Central memory CD4-positive, alpha-beta T cell (primary cell): ENCODE measurements around the gene CDC42BPB.

ENCODE experiments used
- DNase-seq: peaks from one replicate; pipeline ENCODE4 v3.0.0; 2022

Gene CDC42BPB

DNA sequence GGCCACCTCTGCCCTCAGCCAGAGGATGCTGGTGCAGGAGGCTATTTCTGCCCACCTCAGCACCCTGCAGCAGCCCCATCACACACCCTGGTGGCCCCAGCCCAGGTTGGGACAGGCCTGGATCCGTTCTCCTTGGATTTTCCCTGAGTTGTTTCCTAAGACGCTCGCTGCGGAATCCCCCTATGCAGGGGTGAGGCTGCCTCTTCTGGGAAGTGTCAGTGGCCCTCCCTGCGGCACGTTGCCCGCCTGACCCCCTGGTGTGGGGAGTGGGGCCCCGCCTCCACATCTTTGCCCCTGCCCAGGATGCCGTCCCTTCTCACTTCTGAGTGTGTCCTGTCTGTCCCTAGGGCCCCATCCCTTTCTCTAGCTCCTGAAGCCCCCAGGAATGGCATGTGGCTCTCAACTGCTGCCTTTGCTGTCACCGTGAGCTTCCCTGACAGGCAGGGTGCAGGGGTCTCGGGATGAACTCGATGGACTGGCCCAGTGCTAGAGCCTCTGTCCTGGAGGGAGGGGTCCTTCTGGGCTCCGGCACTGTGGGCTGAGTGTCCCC is 36.6 kb upstream of the CDC42BPB start:
- DNase-seq = no peak

DNA sequence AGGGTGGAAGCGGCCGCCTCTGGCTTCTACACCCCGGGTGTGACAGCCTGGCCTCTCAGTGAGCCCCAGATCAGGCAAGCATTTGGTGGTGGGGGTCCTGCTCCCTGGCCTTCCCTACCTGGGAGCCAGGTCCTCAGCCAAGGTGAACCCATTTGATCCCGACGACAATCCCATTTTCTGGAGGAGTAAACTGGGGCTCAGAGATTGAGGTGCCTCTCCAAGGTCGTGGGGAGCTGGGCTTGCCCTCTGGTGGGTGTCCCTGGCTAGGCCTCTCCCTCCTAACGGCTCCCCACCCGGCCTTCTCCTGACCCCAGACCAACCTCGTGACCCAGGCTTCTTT is 34.5 kb upstream of the CDC42BPB start:
- no peak for DNase-seq

DNA sequence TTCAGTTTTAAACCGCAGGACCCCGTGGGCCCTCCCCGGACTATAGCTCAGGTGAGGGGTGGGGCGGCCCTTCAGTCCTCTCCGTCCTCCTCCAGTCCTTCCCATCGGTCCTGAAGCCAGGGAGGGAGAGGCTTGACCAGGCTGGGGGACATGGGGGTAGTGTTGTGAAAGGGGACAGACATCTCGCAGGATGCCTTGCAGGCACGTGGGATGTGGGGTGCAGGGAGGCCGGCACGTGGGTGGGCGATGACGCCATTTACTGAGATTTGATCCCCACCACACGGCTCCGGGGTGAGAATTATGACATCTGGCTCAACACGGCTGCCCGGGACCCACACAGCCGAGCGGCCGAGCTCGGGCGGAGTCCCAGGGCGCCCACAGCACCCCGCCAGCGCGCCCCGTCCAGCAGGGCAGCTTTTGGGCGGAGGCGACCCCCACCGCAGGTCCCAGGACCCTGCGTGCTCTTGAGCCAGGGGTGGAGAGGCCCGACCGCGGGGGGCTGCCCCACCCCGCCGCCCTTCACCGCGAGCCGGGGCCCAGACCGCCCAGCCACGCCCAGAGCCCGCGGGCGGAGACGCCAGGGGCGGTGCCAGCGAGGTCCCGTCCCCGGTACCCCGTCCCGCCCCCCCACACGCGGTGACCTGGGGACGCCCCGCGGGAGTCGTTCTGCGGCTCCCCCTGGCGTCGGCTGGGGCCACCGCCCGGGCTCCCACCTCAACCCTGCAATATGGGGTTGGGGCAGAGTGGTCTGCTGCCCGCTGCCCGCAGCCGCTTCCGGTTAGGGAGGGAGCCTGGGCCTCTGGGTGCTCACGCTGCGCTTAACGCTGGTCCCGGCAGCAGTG is 33.9 kb upstream of the CDC42BPB start:
- DNase-seq = peak; percentile 63

DNA sequence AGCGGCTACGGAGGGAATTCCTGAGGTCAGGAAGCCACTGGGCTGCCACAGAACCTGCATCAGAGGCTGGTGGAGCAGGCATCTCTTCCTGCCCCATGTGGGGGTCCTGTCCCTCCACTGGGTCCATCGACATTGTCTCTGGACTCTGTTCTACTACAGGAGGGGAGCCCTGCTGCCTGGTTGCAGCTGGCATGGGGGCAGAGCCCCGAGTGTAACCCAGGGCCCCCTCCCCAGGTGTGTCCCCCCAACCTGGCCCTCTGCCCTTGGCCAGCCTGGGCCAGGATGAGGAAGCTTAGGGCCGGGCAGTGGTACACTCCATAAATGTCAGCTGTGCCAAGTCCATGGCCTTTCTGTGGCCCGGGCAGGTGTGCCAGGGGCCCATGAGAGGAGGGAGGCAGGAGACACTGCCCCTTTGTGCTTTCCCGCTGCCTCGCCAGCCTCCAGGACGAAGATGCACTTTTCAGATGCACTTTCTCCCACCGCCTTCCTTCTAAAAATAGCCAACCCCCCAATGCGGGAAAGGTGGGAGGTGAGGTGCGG is 33.2 kb upstream of the CDC42BPB start:
- no peak for DNase-seq

DNA sequence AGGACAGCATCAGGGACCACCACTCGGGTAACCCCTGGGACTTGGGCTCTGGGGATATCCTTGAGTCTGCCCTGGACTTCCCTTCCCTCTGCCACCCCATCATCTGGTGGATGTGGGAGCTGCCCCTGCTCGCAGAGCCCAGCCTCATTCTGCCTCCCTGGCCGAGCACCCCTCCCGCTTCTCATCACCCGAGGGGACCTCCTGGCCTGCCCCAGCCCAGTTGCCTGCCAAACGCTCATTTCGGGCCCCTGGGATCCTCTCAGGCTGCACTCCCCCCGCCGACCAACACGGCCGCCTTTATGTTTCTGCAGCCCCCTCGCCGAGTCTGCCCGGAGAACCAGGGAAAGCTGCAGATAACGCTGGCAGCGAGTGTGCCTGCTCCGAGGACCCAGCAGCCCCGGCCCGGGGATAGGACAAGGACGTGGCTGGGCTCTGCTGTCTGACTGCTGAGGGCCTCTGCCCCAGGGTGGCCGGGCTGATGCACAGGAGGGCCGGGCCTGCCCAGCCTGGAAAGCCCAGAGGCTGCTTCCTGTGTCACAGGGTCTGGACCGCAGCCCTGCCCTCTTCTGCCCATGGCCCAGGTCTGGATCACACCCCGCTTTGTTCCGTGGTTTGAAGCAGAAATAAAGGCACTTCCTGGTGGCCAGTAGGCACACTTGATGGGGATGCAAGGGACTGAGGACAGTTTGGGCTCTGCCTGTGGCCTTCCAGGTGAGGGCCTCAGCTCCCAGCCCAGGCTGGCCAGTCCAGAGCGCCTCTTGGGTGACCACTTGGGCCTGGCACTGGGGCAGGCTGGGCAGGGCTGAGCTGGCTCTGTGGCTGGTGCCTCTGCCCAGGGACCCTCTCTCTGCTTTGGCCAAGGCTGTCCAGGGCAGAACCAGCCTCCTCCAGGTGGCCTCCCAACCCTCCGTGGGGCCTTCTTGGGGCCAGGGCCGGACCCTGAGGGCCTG is 32.3 kb upstream of the CDC42BPB start:
- DNase-seq = no peak

DNA sequence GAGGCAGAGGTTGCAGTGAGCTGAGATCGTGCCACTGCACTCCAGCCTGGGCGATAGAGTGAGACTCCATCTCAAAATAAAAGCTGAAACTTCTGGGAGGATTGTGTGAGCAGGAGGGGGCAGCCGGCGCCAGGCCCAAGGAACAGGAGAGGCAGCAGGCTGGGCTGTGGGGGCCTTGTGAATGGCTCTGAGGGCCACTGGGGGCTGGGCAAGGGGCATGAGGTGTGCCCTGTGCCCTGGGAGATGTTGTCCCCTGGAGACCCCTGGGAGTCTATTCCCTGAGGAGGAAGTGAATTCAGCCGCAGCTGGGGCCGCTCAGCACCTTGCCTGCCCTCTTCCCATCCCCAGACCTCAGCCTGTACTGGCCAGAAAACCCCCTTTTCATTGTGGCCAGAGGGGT is 31.6 kb upstream of the CDC42BPB start:
- DNase-seq = no peak

DNA sequence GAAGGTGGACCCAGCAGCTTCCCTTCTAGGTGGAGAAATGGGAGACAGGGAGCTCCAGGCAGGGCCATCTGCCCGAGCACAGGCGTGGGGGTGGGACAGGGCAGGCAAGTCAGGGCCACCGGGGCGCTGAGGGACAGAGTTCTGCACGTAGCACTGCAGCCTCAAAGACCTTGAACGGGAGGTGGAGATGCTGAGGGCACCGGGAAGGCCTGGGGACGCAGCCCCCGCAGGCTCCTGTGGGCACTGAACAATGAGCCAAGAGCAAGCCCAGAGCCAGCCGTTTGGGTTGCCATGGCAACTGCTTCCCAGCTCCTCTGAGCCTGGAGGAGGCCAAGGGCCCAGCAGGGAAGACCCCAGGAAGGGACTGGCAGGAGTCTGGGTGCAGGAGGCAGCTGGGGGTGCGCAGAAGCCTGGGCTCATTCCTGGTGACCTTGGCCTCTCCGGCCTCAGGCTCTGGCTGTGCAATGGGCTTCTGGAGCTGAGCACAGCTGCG is 30.0 kb upstream of the CDC42BPB start:
- DNase-seq = no peak

DNA sequence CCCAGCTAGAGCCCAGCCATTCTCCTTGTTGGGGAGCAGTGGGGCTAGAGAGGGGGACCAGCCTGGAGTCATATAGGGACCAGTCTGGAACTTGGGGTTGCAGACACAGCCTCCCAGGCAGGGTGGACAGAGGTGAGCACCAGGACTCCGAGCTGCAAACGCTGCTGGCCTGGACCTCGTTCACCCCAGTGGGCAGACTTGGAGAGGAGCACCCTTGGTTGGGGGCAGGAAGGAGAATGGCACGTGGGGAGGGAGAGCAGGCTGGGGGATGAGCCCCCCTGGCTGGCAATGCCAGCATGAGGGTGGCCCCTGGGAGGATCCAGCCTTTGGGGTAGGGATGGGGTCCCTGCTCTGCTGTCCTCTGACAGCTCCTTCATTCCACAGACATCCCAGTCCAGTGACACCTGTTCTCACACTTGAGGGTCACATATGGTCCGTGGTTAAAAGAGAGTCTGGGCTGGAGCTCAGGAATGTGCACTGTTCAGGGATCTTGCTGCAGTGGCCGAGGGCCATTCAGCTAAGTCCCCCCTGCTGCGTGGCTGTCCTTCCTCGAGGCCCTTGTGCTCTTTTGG is 29.5 kb upstream of the CDC42BPB start:
- DNase-seq = no peak

DNA sequence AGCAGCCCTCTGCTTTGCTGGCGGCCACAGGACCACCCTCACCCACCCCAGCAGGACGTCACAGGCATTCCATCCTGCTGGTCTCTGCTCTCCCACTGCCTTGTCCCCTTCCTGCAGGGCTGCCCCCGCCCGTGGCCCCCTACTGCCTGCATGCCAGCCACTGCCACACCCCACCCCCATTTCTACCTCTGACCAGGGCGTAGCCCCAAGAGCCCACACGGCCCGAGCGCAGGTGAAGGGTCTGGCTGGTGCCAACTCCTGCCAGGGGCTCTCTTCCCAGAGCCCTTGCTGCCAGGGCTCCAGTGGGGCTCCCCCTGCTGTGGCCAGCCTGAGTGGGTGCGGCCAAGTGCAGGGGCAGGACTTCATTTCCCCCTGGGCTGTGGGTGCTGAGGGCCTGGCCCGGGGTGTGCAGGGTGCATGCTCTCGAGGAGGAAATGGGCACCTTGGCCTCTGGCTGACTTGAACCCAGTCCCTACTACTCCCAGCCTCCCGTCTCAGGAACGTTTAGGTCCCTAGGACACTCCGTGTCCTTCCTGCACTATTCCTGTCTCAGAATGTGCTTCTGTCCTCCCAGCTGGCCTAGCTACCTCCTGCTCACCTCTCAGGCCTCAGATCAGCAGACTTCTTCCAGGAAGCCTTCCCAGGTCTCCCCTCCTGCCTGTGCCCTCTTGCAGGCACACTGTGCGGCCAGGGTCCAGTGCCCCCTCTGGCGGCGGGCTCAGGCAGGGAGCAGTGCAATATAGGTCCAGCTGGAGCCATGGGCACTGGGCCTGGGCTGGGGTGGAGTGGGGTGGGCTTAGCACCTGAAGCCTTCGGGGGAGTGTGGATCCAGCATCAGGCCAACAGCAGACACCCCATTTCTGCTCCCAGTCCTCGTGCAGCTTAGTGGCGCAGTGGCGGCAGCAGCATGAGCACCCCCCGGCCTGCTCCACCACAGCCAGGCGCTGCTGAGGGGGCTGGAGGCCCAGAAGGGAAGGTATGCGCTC is 28.1 kb upstream of the CDC42BPB start:
- DNase-seq = no peak

DNA sequence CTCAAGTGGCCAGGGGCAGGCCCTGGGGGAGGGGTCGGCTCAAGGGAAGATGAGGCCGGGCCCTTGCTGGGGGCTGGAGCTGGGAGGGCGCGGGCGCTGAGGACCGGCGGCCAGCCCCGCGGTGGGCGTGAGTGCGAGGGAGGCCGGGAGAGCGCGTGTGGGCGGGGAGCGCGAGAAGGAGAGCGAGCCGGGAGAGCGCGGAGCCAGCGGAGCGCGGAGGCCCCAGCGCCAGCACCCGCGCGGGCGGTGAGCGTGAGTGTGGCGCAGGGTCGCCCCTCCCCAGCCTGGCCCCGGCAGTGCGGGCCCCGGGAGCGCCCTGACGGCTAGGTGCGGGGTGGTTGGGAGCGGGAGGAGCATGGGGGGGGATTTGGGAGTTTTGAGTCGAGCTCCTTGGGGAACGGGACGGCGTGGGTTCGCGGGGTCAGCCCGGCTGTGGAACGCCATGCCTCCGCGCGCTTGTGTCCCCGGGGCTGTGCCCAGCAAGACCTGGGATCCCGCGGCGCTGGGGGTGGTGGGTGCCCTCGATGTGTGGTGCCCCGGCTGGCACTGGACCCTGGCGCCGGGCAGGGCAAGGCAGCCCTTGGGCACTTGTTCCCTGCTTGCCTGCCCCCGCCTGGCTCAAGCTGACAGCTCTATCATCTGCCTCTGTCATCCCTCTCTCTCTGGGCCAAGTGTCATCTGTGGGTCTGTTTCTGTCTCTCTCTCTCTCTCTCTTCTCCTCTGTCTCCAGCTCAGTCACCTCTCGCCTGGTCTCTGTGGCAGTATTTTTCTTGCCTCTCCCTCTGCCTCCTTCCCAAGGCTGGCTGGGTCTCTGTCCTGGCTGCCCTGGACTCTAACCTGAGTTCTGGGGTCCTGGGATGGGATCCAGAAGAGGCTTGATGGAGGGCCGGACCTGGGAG is 26.9 kb upstream of the CDC42BPB start, which contains the start of gene LBHD2:
LBHD2 (plus strand) TSS at position 190 of the 899 bp plus-strand sequence. CDS start 1,803 bp downstream, outside the sequence.
- no peak for DNase-seq

DNA sequence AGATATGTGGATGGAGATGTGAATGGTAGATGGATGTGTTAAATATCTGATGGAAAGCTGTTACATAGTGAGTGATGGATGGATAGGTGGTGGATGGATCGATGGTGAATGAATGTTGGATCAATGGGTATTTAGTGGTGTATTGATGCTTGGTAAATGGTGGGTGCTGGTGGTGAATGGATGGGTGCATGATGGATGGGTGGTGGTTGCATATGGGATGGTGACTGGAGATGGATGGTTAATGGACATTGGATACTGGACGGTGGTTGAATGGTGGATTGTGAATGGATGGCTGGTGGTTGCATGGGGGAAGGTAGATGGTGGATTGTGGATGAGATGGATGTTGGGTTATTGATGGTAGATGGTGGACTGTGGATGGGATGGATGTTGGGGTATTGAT is 24.6 kb upstream of the CDC42BPB start:
- no peak for DNase-seq

DNA sequence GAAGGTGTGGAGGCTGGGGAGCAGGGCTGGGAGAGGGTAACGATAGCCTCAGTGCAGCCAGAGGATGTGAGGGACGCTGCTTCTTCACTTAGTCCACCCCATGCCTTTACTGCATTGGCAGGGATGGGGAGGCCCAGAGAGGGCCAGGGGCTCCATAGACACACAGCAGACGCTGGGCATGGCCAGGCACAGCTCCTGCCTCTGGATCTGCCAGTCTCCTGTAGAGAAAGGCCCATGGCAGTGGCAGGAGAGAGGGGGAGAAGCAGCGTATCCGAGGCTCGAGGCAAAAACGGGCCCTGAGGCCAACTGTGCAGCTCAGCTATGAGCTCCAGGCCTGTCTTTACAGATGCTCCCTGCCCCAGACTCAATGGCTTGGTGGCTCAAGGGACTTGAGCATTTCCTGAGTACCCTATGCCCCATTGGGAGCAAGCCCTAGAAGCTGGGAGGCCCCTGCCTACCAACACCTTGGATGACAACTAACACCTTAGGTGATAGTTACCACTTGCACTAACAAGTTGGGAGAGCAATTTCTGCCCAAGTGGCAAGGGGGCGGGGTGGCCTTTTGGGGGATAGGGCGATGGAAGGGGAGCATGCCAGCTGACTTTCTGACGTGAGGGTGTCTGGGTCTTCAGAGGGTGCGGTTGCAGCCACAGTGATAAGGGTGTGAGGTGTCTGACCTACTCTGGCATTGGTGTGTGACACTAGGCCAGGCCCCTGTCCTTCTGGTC is 21.7 kb upstream of the CDC42BPB start:
- DNase-seq = no peak

DNA sequence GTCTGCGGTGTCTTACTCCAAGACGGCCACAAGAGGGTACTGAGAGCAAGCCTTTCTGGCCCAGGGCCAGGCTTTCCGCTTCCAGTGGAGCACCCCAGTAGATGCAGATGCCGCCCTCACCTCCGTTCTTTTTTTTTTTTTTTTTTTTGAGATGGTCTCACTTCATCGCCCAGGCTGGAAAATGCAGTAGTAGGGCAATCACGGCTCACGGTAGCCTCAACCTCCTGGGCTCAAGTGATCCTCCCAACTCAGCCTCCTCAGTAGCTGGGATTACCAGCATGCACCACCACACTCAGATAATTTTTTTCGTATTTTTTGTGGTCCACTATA is 21.0 kb upstream of the CDC42BPB start:
- peak; percentile 78 for DNase-seq

DNA sequence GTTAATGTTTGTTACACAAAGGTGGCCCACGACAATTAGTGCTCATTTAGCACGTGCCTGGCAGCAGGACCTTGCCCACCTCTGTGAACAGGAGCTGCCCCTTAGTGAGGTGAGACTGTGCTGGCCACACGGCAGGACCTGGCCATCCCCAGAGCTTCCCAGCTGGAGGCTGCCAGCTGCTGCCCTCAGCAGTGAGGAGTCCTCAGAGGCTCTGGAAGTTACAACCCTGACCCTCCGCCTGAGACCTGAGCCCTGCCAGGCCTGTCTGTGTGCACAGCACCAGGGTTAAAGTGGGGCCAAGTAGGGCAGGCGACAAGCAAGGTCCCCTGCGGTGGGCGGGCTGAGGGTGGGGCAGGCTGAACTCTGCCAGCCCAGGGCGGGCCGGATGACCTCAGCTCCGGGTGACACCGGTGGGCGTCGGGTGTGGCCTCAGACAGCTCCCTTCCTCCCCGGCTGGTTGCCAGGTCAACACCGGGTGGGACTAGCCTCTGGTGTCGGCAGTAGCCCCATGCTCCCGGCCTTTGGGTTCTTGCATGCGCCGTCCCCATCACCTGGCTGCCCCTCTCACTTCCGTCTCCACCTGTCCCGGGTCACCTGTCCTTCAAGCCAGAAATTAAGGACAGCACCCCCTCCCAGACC is 17.5 kb upstream of the CDC42BPB start:
- no peak for DNase-seq

DNA sequence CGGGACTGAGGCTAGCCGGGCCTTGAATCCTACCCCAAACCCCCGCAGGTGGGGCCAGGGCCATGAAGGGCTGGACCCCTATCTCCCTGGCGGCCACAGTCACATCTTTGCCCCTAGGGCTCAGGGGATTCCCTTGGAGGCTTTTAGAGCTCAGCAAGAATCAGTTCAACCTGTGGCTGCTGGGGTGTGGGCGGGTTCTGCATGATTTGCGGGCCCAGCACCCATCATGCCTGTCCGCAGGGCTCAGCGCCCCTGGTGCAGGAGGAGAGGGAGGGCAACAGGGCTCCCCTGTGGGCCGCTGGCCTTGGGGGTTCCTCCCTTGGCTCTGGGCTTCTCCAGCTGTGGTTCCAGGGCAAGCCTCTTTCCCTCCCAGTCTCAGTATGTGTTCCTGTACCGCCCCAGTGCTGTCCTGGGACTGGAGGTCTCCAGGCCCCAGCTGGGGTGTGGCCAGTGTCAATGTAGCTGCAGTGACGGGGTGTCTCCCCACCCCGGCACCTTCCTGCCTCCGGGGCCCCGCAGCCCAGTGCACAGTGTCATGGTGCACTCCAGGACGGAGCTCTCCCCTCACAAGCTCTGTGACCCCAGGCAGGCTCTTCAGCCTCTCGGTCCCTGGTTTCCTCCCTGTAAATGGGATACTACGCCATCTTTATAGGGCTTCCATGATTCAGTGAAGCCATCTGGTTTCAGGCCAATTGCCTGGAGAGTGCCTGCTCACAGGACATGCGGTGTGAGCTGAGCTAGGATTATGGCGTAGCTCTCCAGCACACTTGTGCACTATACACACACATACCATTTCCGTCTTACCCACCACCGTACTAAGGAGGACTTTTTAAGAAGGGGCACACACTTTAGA is 16.8 kb upstream of the CDC42BPB start:
- DNase-seq = no peak

DNA sequence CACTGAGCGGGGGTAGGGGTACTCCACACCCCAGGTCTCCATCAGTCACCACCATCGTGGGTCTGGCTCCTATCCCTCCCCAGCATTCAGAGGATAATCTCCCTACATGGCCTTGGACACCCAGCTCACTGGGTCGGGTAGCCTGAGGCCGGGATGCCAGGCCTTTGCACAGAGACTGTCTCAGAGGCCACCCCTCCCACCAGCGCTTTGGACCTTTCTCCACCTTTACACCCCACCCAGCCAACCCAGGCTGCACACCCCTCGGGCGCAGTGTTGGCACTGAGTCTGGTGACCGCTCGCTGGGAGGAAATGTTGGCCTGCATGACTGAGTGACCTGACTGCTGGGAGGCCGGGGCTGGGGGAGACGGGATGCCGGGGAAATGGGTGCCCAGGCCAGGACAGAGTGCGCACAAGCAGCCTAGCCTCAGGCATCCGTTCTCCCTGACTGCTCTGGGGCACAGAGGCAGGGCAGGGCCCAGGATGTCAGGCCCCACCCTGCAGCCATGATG is 16.1 kb upstream of the CDC42BPB start:
- no peak for DNase-seq

DNA sequence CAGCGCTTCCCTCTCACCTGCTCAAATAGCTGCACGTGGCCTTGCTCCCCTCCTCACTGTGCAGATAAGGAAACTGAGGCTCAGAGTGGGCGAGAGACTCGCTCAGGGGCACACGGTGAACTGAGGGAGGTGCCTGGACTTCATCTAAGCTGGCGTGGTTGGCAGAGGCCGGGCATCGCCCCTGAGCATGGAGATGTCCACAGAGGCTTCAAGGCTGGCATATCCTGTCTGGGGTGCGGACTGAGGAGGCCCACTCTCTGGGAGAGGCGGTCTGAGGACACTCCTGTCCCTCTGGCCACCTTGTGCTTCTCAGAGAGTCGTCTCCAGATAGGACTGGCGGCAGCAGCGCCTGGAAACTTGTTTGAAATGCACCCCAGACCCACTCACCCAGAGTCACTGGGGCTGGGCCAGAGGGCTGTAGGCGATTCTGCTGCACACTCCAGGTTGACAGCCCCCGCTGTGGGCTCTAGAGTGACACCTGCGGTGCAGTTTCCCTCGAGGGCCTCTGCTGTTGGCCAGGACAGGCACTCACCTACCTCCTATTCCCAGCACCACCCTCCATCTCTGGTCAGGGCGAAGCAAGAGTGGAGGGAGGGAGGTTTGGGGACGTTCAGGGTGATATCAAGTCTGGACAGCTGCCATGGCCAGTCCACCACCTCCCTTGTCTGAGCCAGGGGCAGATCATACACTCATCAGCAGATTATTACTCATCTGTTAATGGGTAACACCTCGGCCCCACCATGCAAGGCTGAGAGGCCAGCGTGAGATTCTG is 15.4 kb upstream of the CDC42BPB start:
- no peak for DNase-seq
